Stimulated activated CD4-positive, alpha-beta T cell treated with anti-CD3 and anti-CD28 coated beads, Interleukin-1b, Interleukin-23, amount 100 ng/mL, for 4 hours (primary cell): ENCODE measurements around the gene NFYC.
"Not testable (repeated sequence)": the region's sequence is repeated elsewhere in the genome, so short reads cannot be mapped to it uniquely, and the experiment has no call there.

ENCODE experiments used
- DNase-seq, 2 donors: peaks; one replicate each; pipeline ENCODE4 v3.0.0-alpha.2; 2020; ENCODE audit warnings: low read depth in 2 of 2

The NFYC gene

DNA sequence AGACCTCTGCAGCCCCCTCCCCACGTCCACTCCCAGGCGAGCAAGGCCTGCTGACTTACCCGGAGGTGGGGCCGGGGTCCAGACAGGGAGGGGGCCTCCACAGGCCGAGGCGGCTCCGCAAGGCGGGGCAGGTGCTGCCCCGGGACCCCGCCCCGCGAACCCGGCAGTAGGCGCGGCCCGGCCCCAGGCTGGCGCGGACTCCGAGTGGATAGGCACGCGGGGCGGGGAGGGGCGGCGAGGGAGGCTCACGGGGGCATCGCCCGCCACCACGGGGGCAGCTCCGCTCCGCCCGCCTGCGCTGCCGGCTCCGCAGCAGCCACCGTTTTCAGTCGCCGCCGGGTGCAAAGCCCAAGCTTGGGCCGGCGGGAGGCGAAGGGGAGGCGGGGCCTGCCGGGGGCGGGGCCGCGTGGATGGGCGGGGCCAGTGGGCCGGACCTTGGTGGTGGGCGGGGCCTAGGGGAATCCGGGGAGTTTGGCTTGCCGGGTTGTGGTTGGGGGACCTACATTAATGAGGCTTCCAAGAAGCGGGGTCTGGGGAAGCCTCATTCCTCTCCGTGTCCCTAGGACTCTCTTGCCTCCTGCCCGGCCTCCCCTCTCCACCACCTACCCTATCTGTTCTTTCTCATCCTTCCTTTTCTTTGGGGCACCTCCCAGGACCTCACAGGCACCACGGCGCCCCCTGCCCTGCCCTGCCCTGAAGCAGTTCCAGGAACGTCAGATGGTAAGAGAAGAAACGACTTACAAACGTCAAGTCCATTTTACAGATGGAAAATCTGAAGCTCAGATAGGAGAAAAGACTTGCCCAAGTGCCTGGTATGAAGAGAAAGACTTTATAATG lies 26.0 kb upstream of the NFYC start, which contains the start of gene RIMS3:
TSS of gene RIMS3 (minus strand) at position 348 of the 837 bp plus-strand sequence. CDS start 23,757 bp downstream, outside the sequence.
- DNase-seq = peak; percentile 84 to 86

- peak; percentile 79 to 83 for DNase-seq
Observed at GRCh38 chr1:40668769-40669525, 22.6 kb upstream of the NFYC start.

- DNase-seq = no peak
Observed at GRCh38 chr1:40673452-40673851, 18.1 kb upstream of the NFYC start.

GRCh38 chr1:40676501-40676900 lies 15.0 kb upstream of the NFYC start:
- DNase-seq = no peak

- DNase-seq = no peak
Observed at GRCh38 chr1:40679165-40679953, 12.1 kb upstream of the NFYC start.

DNA sequence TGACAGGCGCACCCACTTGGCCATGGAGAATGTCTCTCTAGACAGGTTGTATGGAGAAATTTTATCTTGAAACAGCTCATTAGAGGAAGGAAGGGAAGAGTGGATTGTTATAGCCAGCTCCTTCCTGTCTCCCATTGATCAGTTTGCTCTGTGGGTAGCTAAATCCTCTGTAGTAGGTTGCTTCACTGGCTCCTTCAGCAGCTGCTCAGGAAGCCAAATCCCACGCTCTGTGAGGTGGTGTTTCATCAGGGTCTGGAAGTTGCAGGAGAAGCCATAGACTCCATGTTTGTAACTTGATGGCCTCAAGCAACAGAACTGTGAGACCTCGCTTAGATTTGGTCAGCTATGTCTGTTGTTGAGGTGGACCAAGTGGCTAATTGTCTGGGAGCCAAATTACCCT lies 6.8 kb upstream of the NFYC start:
- DNase-seq = no peak

DNA sequence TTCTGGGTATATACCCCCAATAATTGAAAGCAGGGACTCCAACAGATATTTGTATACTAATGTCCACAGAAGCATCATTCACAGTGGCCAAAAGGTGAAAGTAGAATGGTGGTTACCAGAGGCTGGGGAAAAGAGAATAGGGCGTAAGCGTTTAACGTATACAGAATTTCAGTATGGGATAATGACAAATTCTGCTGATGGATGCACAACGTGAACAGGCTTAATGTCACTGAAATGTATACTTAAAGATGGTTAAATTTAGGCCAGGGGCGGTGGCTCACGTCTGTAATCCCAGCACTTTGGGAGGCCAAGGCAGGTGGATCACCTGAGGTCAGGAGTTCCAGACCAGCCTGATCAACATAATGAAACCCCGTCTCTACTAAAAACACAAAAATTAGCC lies 4.4 kb upstream of the NFYC start:
- no peak for DNase-seq

DNA sequence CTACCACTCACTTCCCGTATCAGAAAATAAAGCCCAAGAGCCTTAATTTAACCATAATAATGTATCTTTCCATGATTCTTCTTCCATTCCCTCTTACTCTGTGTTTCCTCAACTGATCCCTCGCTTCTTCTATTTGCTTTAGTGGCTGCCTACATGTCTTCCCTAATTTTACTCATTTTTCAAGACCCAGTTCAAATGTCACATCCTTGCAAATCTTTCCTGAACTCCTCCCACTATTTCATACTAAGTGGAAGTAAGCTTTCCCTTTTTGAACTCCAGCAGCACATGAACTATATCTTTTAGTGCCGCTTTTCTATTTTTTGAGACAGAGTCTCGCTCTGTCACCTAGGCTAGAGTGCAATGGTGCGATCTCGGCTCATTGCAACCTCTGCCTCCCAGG lies 3.8 kb upstream of the NFYC start:
- DNase-seq = no peak

GRCh38 chr1:40689737-40690136 lies 1.8 kb upstream of the NFYC start:
- no peak for DNase-seq

DNA sequence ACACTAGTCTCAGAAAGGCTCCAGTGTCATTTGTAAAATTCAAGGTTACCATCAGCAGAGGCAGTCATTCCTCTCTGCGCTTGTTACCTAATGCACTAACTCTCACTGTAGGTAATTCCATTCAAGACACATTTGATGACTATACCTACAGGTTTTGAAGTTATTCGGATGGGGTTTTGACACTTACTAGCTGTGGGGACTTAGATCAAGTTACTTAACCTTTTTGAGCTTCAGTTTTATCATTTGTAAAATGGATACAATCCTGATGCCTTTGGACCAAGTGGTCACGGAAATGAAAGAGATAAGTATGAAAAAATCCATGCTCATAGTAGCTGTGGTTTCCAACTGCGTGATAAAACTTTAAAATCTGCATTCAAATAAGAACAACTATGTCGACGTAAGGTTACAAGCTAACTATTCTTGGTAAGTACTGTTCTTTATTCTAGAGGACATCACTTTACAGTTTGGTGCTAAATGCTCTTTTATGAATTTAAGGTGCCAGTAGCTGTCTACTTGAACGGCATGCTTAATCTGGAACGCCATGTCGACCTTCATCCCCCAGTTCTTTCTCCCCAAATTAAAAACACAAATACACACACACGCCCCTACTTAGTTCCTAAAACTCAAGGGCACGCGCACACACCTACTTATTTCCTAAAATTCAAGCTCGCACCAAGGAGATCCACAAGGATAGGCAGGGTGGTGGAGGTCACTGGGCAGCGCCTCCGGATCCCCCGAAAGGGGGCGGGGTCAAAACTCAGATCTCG lies 550 bp upstream of the NFYC start:
- DNase-seq = no peak

GRCh38 chr1:40692429-40692895 lies 958 bp downstream of the NFYC start:
- no peak for DNase-seq

GRCh38 chr1:40693425-40693824 lies 1.9 kb downstream of the NFYC start:
- DNase-seq = no peak

DNA sequence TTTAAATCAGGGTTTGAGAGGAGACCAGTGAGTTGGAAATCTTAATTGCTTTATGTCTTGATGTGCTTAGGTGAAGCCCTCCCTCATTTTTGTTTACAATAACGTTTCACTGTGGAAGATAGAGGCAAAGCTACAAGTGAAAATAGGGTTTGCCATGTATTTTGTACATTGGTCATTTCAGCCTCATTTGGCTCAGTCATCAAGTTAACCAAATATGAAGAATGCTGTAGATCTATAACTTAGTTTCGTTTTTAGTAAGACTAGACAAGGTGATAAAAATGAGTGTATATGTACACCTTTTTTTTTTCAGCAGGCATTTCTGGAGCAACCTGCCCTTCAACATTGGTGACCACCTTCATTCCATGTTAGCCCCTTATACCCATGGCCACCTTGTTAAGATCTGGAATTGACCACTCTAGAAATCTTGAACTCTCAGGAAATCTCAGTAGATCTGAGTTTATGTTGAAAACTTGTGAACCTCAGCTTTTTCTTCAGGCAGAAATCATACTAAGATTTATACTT lies 2.9 kb downstream of the NFYC start:
- DNase-seq = no peak

DNA sequence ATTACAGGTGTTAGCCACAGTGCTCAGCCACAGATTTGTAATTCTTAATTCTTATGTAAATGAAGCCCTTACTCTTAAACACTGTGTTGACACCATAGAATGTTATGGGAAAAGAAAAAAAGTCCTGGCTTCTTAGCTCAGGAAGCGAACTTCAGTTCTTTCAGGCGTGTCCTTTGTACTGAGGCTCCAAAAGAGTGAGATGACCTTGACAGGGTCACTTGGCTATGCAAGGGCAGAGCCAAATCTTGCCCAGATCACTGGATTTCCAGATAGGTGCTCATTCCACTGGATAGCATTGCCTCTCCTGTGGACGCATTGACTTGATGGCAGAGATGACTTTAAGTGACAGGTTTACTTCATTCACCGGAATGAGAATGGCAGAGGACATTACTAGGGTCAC lies 4.8 kb downstream of the NFYC start:
- no peak for DNase-seq

DNA sequence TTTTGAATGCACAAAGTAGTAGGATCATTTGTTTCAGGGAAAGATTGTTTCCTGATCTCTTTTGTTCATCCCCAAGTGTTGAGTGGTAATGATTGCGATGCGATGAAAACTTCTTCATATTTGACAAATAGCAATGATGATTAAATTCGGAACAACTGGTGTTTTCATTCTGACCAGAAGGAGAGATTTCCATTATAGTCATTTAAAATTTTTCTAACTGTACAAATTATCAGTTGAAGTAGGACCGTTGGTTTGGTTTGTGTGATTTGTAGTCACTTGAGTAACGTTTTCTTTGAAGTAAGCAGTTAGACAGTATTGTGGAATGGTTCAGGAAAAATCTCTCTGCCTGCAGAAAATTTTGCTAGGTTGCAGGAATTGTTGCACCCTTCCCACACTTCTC lies 5.9 kb downstream of the NFYC start:
- no peak for DNase-seq

DNA sequence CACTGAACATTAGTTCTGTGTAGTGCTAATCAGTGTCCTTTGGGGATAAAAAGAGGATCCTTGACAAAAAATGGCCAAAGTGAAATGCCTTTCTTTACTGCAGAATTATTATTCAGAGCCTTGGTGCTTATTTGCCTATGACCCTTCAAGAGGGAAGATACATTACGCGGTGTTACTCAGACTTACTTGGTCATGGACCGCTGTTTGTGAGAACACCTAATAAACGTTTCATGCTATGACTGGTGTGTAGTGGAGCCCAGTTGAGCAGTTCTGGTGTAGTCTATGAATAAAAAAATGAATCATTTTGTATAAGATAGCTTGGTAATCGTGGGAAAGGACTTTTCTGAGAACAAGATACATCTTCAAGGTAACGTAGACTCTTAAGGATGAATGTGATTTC lies 8.3 kb downstream of the NFYC start:
- no peak for DNase-seq

GRCh38 chr1:40701684-40702083 lies 10.2 kb downstream of the NFYC start:
- no peak for DNase-seq

DNA sequence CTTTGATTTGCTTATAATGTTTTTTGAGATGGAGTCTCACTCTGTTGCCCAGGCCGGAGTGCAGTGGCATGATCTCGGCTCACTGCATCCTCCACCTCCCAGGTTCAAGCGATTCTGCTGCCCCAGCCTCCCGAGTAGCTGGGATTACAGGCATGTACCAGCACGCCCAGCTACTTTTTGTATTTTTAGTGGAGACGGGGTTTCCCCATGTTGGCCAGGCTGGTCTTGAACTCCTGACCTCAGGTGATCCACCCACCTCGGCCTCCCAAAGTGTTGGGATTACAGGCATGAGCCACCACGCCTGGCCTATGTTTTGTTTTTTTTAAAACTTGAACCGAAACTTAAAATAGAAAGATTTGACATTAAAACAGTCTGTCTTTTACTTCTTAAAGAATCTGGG lies 11.3 kb downstream of the NFYC start:
- DNase-seq = not testable (repeated sequence)

DNA sequence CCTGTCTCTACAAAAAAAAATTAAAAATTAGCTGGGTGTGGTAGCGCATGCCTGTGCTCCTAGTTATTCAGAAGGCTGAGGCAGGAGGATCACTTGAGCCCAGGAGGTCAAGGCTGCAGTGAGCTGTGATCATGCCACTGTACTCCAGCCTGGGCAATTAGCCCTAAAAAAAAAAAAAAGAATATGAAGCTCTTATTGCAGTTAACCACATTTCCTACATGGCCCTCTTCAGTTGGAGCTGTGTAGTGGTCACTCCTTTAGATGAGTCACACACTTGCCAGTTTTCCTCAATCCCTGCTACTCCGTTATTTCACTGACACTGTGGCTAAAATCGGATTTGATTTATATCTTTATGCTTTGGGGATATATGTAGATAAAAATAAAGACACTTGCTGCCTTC lies 11.8 kb downstream of the NFYC start:
- no peak for DNase-seq

DNA sequence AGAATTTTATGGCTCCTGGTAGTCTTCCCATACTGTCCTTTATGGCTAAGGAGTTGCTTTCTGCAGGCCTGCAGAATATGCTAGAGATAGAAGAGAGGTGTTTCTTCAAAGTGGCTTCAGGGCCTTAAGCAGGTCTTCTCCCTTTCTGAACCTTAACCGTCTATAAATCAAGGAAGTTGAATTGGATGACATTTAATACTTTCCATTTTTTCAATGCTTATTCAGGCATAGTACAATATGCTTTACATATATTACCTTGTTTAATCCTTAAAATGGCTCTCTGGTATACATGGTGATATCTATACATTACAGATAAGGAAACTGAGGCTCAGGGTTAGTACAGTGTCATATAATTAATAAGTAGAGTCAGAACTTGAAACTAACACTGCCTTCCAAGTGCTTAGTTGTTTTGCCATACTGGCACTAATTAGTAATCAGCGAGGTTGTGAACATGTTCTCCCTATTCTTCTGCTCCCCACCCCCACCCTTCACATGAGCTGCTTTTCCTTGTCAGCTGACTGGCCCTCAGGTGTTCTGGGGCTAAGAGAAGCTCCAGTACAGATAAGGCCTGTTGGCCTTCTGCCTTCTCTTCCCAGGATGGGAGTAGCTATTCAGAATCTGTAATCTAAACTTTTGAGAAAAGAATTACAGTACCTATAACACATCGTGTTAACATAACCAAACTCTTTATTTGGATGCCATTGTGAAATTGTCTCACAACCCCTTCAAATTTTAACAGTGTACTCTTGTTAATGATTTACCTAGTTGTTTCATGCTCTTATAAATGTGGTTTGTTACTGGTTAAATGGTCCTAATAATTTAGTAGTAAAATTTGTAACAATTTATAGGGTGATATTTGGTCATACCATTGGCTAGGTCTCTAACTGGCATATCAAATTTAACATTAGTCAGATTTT lies 13.6 kb downstream of the NFYC start:
- no peak for DNase-seq
